ENCODE results near the gene MANEA. TPM values are rescaled to one million over a fixed set of nuclear protein-coding genes. Genes with fewer than 3 reads are reported as not detected.
"Not testable (repeated sequence)": the region's sequence is repeated elsewhere in the genome, so short reads cannot be mapped to it uniquely, and the experiment has no call there.

Gene MANEA, protein sequence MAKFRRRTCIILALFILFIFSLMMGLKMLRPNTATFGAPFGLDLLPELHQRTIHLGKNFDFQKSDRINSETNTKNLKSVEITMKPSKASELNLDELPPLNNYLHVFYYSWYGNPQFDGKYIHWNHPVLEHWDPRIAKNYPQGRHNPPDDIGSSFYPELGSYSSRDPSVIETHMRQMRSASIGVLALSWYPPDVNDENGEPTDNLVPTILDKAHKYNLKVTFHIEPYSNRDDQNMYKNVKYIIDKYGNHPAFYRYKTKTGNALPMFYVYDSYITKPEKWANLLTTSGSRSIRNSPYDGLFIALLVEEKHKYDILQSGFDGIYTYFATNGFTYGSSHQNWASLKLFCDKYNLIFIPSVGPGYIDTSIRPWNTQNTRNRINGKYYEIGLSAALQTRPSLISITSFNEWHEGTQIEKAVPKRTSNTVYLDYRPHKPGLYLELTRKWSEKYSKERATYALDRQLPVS
- total RNA-seq: 10 to 100 TPM; 21.1 to 23.0 TPM

DNA sequence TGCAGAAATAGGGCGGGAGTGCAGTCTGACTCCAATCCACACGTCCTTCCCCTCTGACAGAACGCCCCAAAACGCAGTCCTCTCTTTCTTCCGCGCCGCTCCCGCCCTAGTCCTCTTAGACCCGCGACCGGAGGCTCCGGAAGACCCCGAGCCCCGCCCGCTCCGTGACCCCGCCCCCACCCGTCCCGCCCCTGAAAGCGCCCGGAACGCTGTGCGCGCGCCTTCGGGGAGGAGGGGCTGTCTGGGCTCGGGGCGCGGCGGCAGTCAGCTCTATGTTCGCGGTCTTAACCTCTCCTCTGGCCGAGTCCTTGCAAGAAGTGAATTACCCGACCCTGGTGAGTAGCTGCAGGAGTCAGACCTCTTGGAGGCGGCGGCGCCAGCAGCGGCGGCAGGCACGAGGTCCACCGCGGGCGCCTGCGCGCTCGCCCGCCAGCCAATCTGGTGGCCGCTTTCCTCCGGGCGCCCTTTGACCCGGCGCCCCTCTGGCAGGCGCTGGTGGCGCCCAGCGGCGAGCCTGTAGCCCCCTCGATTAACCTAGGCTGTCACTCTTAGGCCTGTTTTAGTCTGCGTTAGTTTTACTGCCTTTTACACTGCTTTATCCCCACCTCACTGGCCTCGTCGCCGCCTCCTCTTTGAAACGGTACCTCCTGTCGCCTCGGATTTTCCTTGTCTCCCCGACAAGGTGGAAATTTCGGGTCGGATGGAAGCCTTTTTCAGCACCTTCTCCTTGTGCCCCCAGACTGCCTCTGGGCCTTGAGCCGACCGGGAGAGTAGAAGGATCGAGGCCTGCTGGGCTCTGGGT, at the start of gene MANEA:
Gene MANEA (plus strand): TSS at position 232 of the 802 bp plus-strand sequence. CDS start 8,905 bp downstream, outside the sequence.
- ChIA-PET CTCF (no interaction called here), POLR2A (no interaction called here)

DNA sequence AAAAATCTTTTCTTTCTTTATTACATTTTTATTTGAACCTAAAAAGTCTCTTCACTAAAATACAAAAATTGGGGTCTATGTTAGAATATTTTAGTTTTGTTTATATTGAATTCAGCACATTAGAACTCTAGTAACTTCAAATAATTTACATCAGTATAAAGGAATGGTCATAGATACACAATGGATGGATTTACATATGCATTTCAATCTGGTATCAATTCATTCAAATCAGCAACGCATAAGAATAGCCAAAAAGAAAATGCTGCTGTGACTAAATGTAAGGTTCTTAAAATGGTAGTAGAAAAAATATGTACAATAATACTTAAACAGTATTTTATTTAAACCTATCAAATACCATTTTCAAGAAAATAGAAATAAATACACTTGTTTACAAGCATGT, 47.6 kb upstream of the MANEA start:
- CTCF ChIA-PET: no interaction called here
- POLR2A ChIA-PET: no interaction called here

DNA sequence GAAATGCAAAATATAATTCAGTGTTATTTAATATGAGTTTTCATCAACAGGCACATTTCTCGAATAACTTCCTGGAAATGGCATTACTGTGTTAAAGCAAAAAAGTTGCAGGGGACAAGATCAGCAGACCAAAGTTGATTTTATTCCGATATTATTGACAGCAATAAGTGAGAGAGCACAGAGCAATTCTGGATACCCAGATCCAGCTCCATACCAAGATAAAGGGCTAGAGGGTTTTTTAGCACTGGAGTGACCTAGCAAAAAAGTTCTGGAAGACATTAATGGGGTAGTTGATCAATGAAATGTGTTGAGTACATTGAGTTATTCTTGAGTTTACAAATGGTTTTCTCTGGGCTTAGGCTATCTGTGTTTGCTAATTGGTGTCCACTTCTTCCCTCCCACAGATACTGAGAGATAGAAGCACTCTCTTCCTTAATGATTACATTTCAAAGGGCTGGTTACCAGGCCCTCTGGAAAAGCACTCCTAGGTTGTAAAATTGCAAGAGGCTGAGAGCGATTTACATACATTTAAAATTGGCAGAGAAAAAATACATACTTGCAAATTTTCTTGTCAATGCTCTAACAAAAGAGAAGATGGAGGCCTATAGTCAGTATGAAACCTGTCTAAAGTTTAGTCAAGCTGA, 47.0 kb upstream of the MANEA start:
- ChIA-PET POLR2A (no interaction called here), CTCF (interaction anchor here (0.6 kb wide), 1 partner anchor 15 kb away, joined by 3 read pairs; no protein-coding TSS in a partner anchor)

DNA sequence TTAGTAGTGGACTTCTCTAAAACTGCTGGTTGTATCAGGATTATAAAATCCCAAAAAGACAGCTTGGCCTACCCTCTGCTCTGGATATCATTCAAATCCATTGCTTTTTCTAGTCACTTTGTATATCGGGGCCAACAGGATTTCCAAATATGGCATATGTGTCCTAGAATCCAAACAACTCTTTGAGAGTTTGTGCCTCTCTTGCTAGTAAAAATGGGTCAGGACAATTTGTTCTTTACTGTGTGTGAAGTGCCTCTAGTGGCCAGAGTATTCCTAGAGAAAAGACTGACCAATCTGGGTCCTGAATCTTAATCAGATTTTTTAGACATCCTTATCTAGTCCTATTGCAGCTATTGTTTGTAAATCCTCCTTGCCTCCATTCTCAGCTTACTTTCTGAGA, 33.5 kb upstream of the MANEA start:
- CTCF ChIA-PET: no interaction called here
- POLR2A ChIA-PET: no interaction called here

DNA sequence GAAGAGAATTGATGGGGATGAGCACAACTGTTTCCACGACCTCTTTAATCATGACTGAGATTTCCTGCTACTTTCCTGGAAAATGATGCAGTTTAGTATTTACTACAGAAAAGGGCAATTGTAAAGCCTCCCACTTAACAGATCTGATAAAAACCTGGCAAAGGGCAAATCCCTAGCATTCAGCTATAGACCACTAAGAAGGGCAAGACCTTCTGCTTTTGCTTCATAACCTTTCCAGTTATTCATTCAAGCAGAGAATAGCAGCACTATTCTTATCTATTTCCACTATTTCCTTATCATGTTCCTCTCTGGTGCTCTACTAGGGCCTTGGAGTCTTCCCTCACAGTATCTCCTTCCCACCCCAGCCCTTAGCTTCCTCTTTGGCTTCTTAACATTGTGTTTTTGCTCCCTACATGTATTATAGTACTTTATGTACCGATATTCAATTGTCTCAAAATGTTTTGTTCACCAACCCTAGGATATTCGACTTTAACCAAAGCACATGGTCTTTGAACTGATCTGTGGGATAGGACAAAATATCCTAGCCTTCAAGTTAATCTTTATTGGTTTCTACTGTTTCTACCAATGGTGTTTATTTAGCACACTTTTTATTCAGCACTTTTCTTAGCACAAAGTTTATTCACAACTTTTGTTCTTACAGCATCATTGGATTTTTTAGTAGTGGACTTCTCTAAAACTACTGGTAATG, 32.7 kb upstream of the MANEA start:
- ChIA-PET CTCF (interaction anchor here (1.0 kb wide), 1 partner anchor 14 kb away, joined by 3 read pairs; no protein-coding TSS in a partner anchor), POLR2A (no interaction called here)

DNA sequence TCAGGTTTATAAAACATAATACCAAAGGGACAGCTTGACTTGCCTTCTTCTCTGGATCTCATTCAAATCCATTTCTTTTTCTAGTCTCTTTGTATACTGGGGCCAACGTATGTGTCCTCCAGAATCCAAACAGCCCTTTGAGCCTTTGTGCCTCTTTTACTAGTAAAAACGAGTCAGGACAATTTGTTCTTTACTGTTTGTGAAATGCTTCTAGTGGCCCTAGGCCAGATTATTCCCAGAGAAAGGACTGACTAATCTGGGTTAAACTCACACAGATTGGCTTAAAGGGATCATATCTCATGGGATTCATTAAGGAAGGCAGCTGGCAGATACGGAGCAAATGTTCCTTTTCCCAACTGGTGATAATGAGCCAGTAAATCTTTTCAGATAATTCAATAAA, 32.1 kb upstream of the MANEA start:
- ChIA-PET POLR2A (no interaction called here), CTCF (interaction anchor here (1.0 kb wide), 1 partner anchor 14 kb away, joined by 3 read pairs; no protein-coding TSS in a partner anchor)

DNA sequence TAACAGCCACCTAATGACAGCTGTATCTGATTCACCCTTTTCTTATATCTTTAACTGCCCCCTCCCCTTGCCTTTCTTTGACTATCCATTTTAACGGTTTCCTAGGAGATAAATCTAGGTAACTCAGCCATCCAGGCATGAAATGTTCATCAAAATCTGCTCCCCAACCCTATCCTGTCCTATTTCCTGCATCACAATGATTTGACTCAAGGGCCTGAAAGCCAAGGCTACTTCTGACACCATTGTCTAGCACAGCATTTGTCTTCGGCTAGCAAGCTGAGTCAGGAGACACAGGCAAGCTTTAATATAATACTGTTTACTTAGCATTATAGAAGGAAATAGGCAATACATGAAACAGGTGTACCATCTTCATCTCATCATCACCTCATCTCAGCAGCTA, 31.6 kb upstream of the MANEA start:
- POLR2A ChIA-PET: no interaction called here

DNA sequence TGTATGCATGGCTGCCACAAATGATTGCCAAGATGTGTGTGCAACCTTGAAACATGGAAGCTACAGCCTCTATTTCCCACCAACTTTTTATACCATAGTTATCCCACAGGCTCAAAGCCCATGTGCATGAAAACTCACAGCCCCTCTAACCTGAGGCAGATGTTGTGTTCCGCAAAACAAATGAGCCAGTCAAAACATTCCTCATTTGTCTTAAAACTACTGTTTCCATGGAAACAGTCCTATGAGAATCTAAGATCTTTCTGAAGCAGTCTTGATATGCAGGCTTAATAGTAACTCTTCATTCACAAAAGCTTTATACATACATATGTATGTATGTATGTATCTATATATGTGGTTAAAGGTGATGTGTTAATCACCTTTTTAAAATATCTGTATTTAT, 31.2 kb upstream of the MANEA start:
- ChIA-PET POLR2A (no interaction called here), CTCF (interaction anchor here (1.0 kb wide), 1 partner anchor 15 kb away, joined by 3 read pairs; no protein-coding TSS in a partner anchor)

More for the DNA sequence above, 31.6 kb upstream of the MANEA start:
- CTCF ChIA-PET: interaction anchor here (1.0 kb wide), 1 partner anchor 15 kb away, joined by 3 read pairs; no protein-coding TSS in a partner anchor

DNA sequence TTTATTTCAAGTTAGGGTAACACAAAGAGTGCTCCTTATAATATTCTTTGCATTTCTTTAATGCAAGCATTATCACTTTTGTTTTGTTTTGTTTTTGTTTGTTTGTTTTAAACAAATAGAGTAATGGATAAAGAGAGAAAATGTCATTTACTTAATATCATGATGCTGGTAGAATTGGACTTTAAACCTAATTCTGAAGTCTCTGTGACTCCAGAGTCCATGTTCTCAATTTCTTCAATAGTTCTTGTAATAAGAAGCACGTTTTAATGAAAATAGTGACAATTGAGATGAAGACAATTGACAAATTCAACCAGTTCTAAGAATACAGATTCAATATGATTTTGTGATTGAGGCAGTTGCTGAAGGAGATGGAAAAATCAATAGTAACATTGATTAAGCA, 30.3 kb upstream of the MANEA start:
- ChIA-PET POLR2A (no interaction called here), CTCF (no interaction called here)

DNA sequence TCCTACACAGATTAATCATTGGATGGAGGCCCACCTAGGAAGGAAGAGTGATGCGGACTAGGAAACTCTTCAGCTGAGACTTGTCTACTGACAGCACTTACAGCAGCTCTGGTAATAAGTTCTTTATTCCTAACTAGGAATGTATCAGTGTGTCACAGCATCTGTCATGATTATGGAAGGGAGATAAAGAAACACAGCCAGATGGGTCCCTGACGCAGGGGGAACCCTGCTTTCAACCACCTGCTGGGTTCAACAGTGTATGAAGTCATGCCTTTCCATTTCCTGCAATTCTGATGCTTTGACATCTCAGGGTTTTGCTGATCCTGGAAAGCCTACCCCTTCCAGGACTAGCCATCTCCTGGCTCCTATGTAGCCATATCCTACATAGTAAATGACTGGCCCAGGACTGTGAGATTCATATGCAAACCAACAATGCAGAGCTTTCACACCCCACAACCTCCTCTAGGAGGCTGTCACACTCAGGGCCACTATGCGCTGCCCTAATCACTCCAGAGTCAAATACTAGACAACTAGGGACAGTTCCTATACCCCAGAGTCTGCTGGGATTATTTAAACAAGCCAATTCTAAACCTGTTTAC, 29.0 kb upstream of the MANEA start:
- POLR2A ChIA-PET: no interaction called here
- CTCF ChIA-PET: no interaction called here

DNA sequence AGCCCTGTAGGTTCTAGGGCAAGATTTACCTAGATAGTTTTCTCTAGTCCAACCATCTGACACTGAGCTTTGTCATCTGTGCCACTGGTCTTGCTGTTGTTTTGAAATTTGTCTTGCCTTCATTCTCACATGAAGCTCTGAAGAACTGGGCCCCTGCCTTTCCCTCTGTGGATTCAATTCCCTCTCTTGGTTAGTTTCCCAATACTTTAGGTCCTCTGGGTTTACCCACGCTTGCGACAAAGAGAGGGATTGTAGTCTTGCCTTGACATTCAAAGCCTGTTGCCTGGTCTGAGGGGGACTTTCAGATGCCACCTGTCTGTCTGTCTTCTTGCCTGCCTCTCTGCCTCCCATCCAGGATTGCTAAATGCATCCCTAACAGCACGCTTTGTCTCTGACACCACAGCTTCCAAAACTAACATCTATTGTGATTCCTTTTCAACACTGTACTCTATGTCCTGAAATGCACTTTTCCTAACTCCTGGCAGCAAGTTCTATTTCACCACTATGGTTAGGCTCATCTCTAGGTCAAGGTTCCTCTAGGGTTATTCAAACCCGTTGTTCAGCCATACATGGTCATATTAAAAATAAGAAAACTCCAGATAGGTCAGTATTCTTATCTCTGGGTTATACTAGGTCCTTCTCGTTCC, 25.5 kb upstream of the MANEA start:
- CTCF ChIA-PET: no interaction called here
- POLR2A ChIA-PET: no interaction called here

DNA sequence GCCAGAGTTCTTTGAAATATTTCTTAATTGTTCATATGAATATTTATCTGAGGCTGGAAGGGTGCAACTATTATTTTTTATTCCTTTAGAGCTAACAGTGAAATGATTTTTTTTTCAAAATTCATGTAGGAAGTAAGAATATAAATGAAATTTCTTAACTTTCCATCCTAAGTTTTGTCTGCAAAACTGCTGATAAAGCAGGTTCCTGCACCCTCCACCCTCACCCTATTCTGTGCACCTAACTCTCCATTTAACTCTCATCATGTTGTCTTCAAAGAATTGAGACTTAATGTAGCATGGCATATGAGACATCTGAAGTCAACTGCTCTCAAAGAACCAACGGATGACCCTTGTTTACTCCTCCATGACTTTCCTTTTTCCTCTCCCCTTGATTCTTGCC, 23.5 kb upstream of the MANEA start:
- ChIA-PET CTCF (no interaction called here), POLR2A (no interaction called here)

DNA sequence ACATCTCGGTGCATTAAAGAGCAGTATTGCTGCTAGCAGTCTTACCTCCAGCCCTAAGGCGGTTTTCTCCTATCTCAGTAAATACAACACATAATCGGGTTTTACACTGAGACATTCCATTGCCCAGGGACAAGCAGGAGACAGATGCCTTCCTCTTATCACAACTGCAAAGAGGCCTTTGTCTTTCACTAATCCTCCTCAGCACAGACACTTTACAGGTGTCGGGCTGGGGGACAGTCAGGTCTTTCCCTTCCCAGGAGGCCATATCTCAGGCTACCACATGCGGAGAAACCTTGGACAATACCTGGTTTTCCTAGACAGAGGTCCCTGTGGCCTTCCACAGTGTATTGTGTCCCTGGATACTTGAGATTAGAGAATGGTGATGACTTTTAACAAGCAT, 16.4 kb upstream of the MANEA start:
- CTCF ChIA-PET, POLR2A ChIA-PET: not testable (repeated sequence)

DNA sequence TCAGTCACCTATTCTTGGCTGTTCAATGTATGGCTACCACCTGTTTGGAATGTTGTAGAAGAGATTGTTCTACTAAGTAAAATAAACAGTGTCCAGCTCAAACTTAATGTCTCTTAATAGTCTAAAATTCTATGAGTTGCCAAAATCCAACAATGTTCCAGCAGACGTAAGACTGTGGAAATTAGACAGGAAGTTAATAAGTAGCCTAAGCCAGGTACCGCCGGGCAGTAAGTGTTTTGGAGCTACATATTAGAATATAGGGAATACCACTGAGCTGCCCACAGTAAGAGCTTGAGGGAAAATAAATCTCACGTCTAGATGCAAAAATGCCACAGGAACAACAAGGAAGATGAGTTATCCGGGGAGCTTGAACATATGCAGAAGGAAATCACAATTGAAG, 7.8 kb upstream of the MANEA start:
- ChIA-PET CTCF (no interaction called here), POLR2A (no interaction called here)

DNA sequence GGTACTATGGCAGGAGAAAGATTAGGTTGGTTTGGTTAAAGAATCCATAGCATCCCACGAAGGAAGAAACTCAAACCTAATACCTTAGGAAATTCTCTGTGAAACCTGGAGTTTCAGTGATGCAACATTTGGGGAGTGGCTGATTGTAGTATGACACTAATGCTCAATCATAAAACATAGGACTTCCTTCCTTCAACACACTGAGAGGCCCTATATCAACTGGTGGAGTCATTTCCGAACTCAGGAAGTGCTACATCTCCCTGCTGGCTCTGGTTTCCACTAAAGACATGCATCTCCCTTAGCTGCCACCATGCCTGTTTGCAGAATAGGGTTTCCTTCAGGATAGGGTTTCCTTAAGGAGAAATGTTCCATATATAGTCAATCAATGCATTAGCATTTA, 5.2 kb upstream of the MANEA start:
- ChIA-PET POLR2A (no interaction called here), CTCF (no interaction called here)

DNA sequence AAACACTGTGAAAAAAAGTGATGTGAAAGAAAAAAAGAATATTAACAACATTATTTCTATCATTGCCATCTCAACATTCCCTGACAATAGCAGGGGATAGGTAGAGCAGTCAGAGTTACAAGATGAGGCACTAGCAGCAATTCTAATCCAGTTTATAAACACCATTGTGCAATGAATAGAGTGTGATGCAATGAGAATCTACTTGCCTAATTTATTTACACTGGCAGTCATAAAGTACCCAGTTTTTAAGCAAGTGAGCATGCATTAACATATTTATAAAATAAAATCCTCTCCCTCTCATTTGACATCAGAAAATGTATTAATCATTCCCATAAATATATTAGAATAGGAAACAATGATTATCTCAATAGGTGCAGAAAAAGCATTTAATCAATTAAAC, 2.5 kb upstream of the MANEA start:
- POLR2A ChIA-PET: no interaction called here
- CTCF ChIA-PET: no interaction called here

DNA sequence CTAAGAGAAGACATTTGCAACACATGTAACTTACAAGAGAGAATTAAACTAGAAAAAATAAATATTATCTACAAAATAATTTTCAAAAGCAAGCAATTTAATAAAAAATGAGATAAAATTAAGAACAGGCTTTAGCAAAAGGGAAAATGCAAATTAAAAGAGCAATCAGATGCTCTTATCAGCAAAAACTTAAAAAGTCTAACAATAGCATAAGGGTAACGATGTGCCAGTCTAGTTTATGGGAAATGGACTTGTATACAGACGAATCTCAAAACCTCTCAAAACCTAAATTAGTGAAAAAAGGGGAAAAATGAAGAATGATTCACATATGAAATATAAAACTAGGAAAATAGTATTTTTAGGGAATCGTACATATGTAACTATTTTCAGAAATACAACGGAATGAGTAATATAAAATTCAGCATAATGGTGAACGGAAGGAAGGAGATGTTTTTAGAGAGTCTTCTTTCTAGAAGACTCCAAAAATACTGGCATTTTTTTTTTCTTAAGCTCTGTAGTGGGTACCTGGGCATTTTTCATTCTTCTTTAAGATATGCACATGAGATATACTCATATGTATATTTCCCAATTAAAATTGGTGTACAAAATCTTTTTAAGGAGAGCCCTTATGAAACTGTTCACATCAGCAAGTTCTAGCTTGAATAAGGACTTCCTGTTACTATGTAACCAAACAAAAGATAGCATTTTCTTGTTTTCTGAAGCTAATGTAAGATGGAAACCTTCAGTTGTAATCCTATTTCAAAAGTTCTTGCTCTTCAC, 927 bp upstream of the MANEA start:
- CTCF ChIA-PET: no interaction called here
- POLR2A ChIA-PET: no interaction called here

DNA sequence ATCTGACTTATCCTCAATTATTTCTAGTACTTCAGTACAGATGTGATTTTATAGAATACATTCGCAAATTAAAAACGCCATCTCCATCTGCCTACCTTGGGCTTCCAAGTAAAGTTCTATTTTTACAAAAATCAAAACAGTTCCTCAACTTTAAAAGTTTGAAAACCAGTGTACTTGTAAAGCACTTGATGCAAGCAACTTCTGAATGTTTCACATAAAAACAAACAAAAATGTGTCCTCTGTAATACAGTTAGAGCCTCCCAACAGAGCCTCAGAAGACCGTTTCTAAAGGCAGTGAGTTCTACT, 384 bp upstream of the MANEA start:
- CTCF ChIA-PET: no interaction called here
- POLR2A ChIA-PET: no interaction called here

DNA sequence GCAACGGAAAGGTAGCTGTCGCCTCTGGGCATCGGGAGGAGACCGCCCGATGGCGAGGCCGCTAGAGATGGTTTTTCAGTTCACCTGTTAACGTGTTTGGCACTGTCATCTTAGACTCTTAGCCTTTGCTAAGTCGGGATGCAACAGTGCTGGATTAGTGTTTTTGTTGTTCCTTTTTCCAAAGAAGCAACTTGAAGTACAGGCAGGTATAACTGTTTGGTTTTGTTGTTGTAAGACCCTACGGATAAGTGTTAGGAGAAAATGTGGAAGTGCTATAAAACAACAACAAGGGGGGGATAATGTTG, 723 bp downstream of the MANEA start:
- ChIA-PET CTCF (no interaction called here), POLR2A (no interaction called here)

All from activated CD8-positive, alpha-beta memory T cell treated with anti-CD3 and anti-CD28 coated beads for 36 hours (primary cell).